PC-3 (cell line): Measurements from ENCODE around the gene DNA2. TPM values are rescaled to one million over a fixed set of nuclear protein-coding genes. Genes with fewer than 3 reads are reported as not detected.

Experiments used
- ATAC-seq: fragments of 200-7000 bp; cut with Tn5 transposase; 2 replicates; pipeline ENCODE4 v1.9.1; 2020; ENCODE audit warnings: mild to moderate bottlenecking, moderate library complexity
- BruUV-seq: library from RNA; stranded (reverse); fragments of 400-500 nt; replicated peaks from 2 replicates; lab custom pipeline; 2021; lab: Mats Ljungman, UMichigan
- CTCF ChIA-PET: fragments of 300-600 bp; sonication (Branson Sonifier 250); formaldehyde crosslinking; loops from one replicate; lab custom pipeline; 2022; ENCODE audit warnings: antibody characterized with exemption; lab: Charles Lee
- POLR2A ChIA-PET: fragments of 300-600 bp; sonication (Branson Sonifier 250); formaldehyde crosslinking; loops from one replicate; lab custom pipeline; 2022; ENCODE audit warnings: antibody characterized with exemption; ENCODE audit not compliant: unreplicated experiment; lab: Charles Lee
- DNase-seq: peaks from one replicate; pipeline ENCODE4 v3.0.0-alpha.2; 2015
- H2AFZ ChIP-seq: fragments of 300-600 bp; sonication (generic); 2 replicates; pipeline ENCODE4 v1.6.0; 2016; ENCODE audit warnings: antibody characterized with exemption, low read length
- H3F3A ChIP-seq: fragments of 300-600 bp; sonication (generic); one replicate; pipeline ENCODE4 v1.6.0; 2017; ENCODE audit warnings: antibody characterized with exemption, low read length, control low read depth, mild to moderate bottlenecking; ENCODE audit not compliant: unreplicated experiment
- H3K27ac ChIP-seq: fragments of 300-600 bp; sonication (generic); 2 replicates; pipeline ENCODE4 v1.5.1; 2016; ENCODE audit warnings: mild to moderate bottlenecking, low read length
- H3K27me3 ChIP-seq: fragments of 300-600 bp; sonication (generic); 2 replicates; pipeline ENCODE4 v1.6.1; 2016; ENCODE audit warnings: low read length, mixed read lengths
- H3K36me3 ChIP-seq: fragments of 300-600 bp; sonication (generic); 2 replicates; pipeline ENCODE4 v1.6.1; 2016; ENCODE audit warnings: low read depth, mixed run types, low read length, mixed read lengths
- H3K4me1 ChIP-seq: fragments of 300-600 bp; sonication (generic); 2 replicates; pipeline ENCODE4 v1.5.1; 2016; ENCODE audit warnings: low read length; ENCODE audit not compliant: insufficient read depth
- H3K4me2 ChIP-seq: fragments of 300-600 bp; sonication (generic); 2 replicates; pipeline ENCODE4 v1.6.0; 2016; ENCODE audit warnings: low read length
- H3K4me3 ChIP-seq: fragments of 300-600 bp; sonication (generic); 2 replicates; pipeline ENCODE4 v1.5.1; 2016; ENCODE audit warnings: mild to moderate bottlenecking, low read length, mixed read lengths
- H3K79me2 ChIP-seq: fragments of 300-600 bp; sonication (generic); 2 replicates; pipeline ENCODE4 v1.6.1; 2017; ENCODE audit warnings: low read length, mixed read lengths
- H3K9ac ChIP-seq: fragments of 300-600 bp; sonication (generic); 2 replicates; pipeline ENCODE4 v1.6.0; 2016; ENCODE audit warnings: mild to moderate bottlenecking, low read length
- H3K9me2 ChIP-seq: fragments of 300-600 bp; sonication (generic); replicated peaks from 2 replicates; pipeline ENCODE4 v1.6.1; 2016; ENCODE audit warnings: mixed run types, low read length, mixed read lengths
- H3K9me3 ChIP-seq: fragments of 300-600 bp; sonication (generic); 2 replicates; pipeline ENCODE4 v1.6.1; 2016; ENCODE audit warnings: low read length, mixed read lengths
- H4K20me1 ChIP-seq: fragments of 300-600 bp; sonication (generic); 2 replicates; pipeline ENCODE4 v1.6.1; 2016; ENCODE audit warnings: low read length, mixed read lengths
- EZH2 ChIP-seq: fragments of 300-600 bp; sonication (generic); IDR thresholded peaks from one replicate; pipeline ENCODE4 v1.6.1; 2017; ENCODE audit warnings: antibody characterized with exemption, mild to moderate bottlenecking, low read length; ENCODE audit not compliant: unreplicated experiment
- EZH2phosphoT487 ChIP-seq: fragments of 300-600 bp; sonication (generic); IDR thresholded peaks from 2 replicates; pipeline ENCODE4 v1.6.1; 2018; ENCODE audit warnings: mild to moderate bottlenecking, antibody characterized with exemption, low read length, borderline replicate concordance
- intact Hi-C: fragments of 100-400 bp; cut with micrococcal nuclease; formaldehyde crosslinking; loops from 2 replicates; pipeline ENCODE4 v1.9.0; 2023
- total RNA-seq: library from RNA; depleted of rRNA; stranded (reverse); fragments of >200 nt; gene quantifications from 2 replicates; pipeline ENCODE4 v1.2.3, GENCODE V29; 2014
- TF ChIP-seq, protein P1 (sequence below): fragments of 300-600 bp; sonication (generic); conservative IDR thresholded peaks from 2 replicates; pipeline ENCODE4 v1.5.1; 2017; ENCODE audit warnings: antibody characterized with exemption, low read depth, mild to moderate bottlenecking, low read length

DNA2 gene
- total RNA-seq, 1 experiment from 2014 or later: 38.7 TPM

DNA sequence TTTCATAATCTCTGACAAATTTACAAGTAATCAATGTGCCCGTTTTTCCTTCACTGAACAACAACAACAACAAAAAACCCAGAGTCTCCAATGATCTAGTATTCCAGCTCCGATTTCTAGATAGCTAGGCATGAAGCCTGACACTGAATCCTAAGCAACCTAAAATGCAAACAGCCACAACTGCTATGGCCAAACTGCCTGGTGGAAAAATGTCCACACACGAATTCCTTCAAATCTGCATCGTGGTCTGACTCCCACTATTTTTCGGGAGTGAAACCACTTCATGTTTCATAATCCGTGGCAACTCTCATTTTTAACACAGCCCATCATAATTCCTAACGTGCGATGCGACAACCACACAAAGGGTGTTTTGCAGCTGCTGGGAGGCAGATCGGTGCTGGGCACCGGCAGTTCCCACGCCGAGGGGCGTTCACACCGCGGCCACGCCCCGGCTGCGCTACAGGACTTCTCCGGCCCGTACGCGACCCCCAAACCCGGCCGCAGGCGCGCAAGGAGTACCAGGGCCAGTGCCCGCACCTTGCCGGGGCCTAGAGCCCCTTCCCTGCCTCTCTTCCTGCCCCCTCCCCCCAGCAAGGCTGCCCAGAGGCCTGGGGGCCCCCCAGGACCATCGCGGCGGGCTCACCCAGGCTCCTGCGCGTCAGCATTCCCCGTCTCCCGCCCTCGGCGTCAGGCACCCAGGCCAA lies 65.5 kb downstream of the DNA2 start:
- Histone ChIP-seq H2AFZ (peak overlapping the region; percentile 88), H3K9me2 (no peaks in the 10 kb centered on the region), H3F3A (no peaks in the 10 kb centered on the region), H3K27ac (peak overlapping the region; percentile 27), H3K4me2 (peak overlapping the region; percentile 82), H3K4me3 (peak overlapping the region; percentile 70), H3K4me1 (peaks cover 9% of the 10 kb centered on the region), H3K79me2 (peaks cover 46% of the 10 kb centered on the region), H3K9me3 (no peaks in the 10 kb centered on the region), H3K36me3 (peaks cover 3% of the 10 kb centered on the region; the same call in 1 of the 2 replicates), H4K20me1 (peaks cover 9% of the 10 kb centered on the region; the same call in 1 of the 2 replicates), H3K9ac (peak overlapping the region; percentile 88), H3K27me3 (no peaks in the 10 kb centered on the region)
- peak; percentile 65 for ATAC-seq
- peak; percentile 73 for DNase-seq
- POLR2A ChIA-PET: interaction anchor here (0.6 kb wide), 1 partner anchor 143 kb away, joined by 3 read pairs; no protein-coding TSS in a partner anchor
- CTCF ChIA-PET: interaction anchor here (0.5 to 0.6 kb wide), 9 partner anchors 8 to 472 kb away, joined by 3 to 8 read pairs (median 3); no protein-coding TSS in a partner anchor
- BruUV-seq: no TSS peak
- intact Hi-C loops: no loop called here
- TF ChIP-seq, protein P1, sequence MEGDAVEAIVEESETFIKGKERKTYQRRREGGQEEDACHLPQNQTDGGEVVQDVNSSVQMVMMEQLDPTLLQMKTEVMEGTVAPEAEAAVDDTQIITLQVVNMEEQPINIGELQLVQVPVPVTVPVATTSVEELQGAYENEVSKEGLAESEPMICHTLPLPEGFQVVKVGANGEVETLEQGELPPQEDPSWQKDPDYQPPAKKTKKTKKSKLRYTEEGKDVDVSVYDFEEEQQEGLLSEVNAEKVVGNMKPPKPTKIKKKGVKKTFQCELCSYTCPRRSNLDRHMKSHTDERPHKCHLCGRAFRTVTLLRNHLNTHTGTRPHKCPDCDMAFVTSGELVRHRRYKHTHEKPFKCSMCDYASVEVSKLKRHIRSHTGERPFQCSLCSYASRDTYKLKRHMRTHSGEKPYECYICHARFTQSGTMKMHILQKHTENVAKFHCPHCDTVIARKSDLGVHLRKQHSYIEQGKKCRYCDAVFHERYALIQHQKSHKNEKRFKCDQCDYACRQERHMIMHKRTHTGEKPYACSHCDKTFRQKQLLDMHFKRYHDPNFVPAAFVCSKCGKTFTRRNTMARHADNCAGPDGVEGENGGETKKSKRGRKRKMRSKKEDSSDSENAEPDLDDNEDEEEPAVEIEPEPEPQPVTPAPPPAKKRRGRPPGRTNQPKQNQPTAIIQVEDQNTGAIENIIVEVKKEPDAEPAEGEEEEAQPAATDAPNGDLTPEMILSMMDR: no peak
- TF ChIP-seq EZH2phosphoT487: no peak
- no peak for TF ChIP-seq EZH2

DNA sequence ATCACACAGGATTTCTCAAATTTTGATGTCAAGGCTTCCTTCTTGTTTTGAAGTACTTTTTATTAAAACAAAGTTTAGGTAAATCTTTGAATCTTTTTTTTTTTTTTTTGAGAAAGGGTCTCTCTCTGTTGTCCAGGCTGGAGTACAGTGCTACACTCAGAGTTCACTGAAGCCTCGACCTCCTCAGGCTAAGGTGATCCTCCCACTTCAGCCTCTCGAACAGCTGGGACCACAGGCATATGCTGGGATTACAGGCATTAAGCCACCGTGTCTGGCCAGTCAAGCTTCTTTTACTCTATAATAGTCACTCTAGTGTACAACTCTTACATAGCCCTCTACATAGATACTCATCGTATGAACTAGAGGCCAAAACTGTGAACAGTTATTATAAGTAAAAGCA lies 68.1 kb downstream of the DNA2 start:
- Histone ChIP-seq H3K9me2 (no peaks in the 10 kb centered on the region), H3K9ac (no peak overlapping the region), H3K4me1 (peaks cover 9% of the 10 kb centered on the region), H4K20me1 (peaks cover 9% of the 10 kb centered on the region; the same call in 1 of the 2 replicates), H3K4me3 (no peak overlapping the region), H3K79me2 (peaks cover 46% of the 10 kb centered on the region), H3K4me2 (no peak overlapping the region), H3F3A (no peaks in the 10 kb centered on the region), H3K9me3 (no peaks in the 10 kb centered on the region), H2AFZ (no peak overlapping the region), H3K36me3 (peaks cover 14% of the 10 kb centered on the region), H3K27ac (no peak overlapping the region), H3K27me3 (no peaks in the 10 kb centered on the region)
- CTCF ChIA-PET: no interaction called here
- intact Hi-C loops: no loop called here
- DNase-seq: no peak
- ATAC-seq: no peak
- no peak for TF ChIP-seq EZH2phosphoT487
- TF ChIP-seq EZH2: no peak
- TF ChIP-seq, protein P1: no peak
- no TSS peak for BruUV-seq
- POLR2A ChIA-PET: no interaction called here

DNA sequence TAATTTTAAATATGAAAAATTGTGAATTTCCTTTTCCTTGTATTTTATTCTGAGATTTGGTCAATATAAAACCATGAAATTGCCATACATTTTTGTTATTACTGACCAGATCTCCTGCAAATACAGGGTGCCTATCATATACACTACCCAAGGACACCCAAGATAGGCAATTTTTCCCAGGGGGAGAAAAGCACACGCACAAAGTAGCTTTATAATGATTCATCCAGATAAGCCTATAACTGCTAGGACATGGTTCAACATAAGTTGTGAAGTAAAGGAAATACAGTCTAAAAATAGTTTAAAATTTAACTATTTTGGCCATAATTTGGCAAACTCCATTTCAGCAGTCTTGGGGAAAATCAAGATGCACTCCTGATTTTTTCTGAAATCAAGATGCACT lies 69.5 kb downstream of the DNA2 start:
- intact Hi-C loops: no loop called here
- H3K79me2 ChIP-seq: peaks cover 46% of the 10 kb centered on the region
- TF ChIP-seq, protein P1: no peak
- TF ChIP-seq EZH2phosphoT487: no peak
- TF ChIP-seq EZH2: no peak

More for the DNA sequence above, 69.5 kb downstream of the DNA2 start:
- no peak for ATAC-seq
- H3K4me1 ChIP-seq: peaks cover 9% of the 10 kb centered on the region
- no peak overlapping the region for H3K9ac ChIP-seq
- H3K9me3 ChIP-seq: no peaks in the 10 kb centered on the region
- H2AFZ ChIP-seq: no peak overlapping the region
- POLR2A ChIA-PET: interaction anchor here (0.8 kb wide), 1 partner anchor 8 kb away, joined by 10 read pairs; no protein-coding TSS in a partner anchor
- peaks cover 9% of the 10 kb centered on the region; the same call in 1 of the 2 replicates for H4K20me1 ChIP-seq
- no peak overlapping the region for H3K4me2 ChIP-seq
- no peak overlapping the region for H3K27ac ChIP-seq
- no peak for DNase-seq
- H3K4me3 ChIP-seq: no peak overlapping the region
- no peaks in the 10 kb centered on the region for H3K9me2 ChIP-seq
- no TSS peak for BruUV-seq
- no peaks in the 10 kb centered on the region for H3K27me3 ChIP-seq
- peaks cover 16% of the 10 kb centered on the region for H3K36me3 ChIP-seq
- CTCF ChIA-PET: no interaction called here
- no peaks in the 10 kb centered on the region for H3F3A ChIP-seq
